HG03354 (cell line): ENCODE measurements around the gene MGST3.
"Not testable (repeated sequence)": the region's sequence is repeated elsewhere in the genome, so short reads cannot be mapped to it uniquely, and the experiment has no call there.

Experiments
- ATAC-seq: cut with Tn5 transposase; IDR thresholded peaks from one replicate; pipeline ENCODE4 v1.9.1; 2021; ENCODE audit warnings: mild to moderate bottlenecking; ENCODE audit not compliant: unreplicated experiment, poor library complexity, severe bottlenecking

MGST3 gene

DNA sequence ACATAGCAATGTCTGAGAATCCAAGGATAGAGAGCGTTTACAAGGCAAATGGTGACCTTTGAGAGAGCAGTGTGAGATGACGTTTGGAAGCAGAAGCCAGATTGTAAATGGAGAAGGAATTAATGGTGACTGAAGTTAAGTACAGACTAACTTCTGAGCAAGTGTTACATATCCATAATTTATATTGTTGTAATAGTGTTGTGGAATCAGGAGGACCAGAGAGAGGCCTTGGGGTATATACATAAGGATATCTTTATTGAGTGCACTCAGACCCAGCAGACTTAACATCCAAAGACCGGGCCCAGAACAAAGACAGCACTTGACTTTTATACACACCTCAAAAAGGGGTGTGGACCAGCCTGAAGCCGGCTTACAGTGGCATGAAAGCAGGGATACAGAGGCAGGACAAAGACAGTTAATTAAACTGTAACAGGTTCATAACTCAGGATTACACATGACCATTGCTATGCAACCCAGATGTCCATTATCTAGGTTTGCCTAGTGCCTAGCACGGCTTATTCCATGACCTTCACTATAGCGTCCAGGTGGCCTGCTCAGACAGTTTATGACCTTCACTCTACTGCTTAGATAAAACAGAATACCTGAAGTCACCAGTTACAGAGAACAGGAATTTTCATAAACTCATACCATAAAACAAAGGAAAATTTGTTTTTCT lies 2.7 kb upstream of the MGST3 start:
- no peak for ATAC-seq

DNA sequence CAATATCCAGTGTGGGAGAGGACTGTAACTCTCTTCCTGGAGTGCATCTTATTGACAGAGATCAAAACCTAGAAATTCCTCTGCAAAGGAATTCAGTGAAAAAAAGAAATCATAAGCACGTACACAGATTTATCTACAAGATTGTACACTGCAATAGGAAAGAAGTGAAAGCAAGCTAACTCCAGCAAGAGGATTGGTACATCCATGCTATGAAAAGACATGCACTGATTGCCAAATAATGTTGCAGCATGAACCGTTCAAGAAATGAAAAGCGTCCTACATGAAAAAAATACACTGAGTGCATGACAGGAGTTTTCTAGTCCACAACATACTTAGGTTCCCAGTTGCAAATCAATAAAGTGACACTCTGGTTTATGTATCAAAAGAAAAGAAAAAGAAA lies 1.9 kb upstream of the MGST3 start:
- ATAC-seq: no peak

DNA sequence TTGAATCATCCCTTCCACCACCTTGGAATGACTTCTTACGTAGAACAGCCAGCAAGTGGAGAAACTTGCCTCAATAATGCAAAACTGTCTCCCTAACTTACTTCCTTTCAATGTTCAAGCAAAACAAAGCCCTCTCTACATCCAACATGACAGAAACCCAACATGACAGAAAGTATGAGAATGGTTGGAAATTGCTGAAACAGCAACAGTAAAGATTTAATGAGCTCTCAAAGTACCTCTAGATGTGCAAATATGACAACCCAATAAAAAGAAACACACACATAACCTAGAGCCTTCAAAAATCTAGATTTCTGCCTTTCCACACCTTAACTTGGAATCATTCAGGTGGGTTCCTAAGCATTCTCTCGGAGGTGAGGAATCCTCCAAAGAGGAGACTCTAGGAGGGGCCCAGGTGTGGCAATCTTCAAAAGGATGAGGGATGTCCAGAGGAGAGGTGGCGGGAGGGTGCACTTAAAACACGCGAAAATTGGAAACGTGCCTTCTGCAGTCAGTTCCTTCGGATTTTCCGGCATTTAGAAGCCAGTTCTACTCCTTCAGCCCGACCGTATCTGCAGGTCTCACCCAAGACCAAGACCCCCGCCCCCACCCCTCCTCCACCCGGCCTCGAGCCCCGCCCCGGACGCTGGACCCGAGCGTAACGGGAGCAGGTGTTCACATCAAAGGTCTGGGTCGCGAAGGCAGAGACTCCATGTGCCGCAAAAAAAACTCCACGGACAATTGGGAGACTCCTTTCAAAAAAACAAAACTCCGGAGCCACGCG lies 996 bp upstream of the MGST3 start:
- ATAC-seq: no peak

DNA sequence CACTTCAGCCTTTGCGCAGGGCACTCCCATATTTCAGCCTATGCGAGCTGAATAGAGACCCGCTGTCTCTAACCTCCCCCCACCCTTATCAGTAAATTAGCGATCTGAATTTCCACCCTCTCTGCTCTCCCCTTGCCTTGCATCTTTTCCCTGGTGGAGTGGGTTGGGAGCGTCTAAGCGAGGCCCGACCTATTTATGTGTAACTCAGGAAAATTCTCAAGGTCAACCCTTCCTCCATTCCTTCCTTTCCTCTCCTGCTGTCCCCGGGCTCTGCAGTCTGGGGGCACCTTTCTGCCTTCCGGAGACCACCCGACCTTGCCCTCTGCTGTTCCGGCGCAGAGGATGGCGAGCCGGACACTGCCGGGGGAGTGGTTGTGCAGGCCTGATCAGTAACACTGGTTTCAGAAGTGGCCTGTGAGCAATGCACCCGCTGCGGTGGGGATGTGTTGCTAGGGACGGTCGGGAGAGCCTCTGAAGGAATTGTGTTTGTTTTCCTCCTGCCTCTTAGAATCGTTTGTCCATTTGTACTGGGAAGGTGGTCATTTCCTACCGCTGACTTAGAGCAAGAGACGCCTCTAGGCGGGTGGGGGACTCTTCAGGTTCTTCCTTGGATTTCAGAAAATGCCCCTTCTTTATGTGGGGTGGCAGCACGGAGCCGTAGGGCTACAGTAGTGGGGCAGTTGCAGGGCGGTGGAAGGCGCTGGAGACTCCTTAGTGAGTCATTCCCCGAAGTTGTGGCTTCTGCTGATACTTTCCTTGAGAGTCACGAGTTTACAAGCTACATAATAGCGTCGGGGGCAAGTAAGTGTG lies 513 bp downstream of the MGST3 start:
- ATAC-seq: peak; percentile 32

DNA sequence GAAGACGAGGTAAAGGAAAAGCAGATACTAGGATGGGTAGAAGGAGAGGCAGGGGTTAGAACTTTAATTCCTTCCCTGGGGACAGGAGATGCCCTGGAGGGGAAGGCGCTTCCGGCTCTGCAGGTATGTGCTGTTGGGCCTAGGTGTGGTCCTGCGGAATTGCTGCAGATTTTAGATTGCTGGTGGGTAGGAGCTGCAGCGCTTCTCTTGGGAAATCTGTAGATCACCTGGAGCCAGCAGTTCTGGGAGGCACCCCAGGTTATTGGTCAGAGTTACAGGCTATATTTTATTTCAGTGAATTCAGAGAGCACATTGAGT lies 1.1 kb downstream of the MGST3 start:
- ATAC-seq: no peak

DNA sequence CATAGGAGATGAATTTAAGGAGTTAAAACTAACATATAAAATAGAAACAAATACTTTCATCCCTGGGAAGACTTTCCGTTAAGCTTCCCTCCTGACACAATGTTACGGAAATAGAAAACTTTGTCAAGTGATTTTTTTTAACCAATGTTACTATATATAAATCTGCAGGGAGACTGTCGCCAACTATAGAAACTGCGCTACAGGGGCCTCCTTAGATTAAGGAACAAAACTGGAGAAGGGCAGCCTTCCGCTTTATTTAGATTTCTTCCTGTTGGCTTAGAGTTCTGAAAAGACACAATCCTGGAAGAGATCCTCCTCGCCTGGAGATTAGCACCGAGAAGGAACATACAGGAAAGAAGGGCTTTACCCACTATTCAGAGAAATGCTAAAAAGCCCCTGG lies 1.5 kb downstream of the MGST3 start:
- ATAC-seq: no peak

DNA sequence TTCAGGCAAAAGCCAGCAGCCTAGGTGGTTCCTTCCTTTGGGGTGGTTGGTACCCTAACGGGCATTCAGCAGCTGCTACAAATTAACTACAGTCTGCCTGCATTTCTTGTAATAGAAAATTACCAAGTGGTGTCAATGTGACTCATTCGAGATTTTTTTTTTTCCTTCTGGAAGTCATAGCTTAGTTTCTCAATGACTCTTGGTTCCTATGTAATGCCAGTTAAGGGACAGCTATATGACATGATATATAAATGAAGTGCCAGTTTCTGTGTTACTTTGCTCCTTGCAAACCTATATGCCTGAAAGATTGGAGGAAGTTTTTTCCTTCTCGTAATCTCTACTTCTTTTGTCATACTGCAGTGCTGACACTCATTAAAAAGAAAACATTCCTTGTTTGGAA lies 2.6 kb downstream of the MGST3 start:
- no peak for ATAC-seq

DNA sequence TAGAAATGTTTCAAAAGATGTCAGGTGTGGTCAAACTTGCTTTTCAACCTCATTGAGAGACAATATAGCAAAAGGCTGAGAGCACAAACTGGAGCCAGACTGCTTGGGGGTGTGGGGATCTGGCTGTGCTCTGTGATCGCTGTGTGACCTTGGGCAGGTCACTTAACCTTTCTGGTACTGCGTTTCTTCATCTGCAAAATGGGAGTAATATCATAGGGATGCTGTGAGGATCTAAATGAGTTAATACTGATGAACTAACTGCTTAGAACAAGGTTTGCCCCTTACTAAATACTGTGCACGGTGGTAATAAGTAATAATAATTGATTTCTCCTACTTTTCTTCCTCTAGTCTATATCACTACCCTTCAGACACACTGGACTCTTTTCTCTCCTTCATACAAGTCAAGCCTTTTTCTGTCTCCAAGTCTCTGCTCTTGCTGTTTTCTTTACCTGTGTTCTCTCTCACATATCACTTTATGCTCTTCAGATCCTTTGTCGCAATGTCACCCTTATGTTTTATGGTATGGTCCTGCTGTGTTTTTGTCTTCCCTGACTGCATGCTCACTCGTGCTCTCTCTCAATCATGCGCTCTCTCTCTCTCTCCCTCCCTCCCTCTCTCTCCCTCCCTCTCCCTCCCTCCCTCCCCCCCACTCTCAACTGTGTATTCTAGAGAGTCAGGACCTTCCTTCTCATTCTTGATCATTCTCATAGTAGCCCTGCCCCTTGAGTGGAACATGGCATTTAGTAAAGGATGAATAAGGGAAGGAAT lies 3.3 kb downstream of the MGST3 start:
- no peak for ATAC-seq

DNA sequence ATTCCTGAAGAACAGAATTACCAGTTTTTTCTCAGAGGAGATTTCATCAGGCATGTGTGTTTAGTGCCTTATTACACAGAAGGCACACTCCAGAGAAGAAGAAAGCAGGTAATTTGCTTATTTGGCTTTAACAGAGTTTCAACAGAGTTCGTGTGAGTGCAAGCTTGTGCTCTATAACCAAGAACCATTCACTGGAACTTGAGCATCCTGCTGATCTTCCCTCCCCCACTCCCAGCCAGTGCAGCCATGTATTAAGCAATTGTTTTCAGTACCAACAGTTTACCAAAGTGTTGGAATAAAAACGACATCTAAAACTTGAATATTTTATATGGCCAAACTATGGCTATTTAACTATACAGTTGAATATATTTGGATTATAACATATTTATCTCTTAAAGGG lies 4.3 kb downstream of the MGST3 start:
- peak; percentile 15 for ATAC-seq

DNA sequence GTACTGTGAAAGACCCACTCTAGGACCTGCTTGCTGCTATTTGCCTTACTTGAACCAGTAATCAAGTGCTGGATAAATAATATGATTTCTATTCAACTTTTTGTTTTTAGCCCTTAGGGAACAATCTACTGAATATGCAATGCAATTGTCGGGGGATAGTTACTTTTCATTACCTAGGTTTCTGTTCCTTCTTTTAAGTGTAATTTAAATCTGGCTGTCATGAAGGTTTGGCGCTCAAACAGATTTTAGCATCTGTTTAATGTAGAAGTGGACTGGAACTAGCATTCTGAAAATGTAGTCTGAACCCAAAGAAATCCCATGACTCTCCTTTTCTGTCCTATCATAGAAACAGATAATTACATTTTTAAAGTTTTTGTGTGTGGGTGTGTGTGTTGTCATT lies 4.8 kb downstream of the MGST3 start:
- ATAC-seq: no peak

DNA sequence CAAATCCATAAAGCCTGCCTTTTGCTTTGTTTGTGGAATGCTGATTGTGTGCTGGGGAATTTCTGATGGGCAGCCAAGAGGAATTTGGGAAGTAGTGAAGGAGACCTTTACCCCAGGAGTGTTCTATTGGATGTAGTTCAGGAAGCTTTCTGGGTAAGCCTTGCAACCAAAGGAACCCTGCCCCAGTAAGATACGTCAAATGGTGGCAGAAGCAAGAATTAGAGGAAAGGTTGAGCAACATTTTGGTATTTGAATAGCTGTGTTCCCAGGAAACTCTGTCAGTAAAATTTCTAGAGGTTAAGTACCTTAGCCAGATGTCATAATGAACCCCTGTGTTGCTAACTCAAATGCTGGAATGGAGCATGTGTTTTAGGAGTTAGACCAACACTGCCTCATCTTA lies 6.4 kb downstream of the MGST3 start:
- no peak for ATAC-seq

DNA sequence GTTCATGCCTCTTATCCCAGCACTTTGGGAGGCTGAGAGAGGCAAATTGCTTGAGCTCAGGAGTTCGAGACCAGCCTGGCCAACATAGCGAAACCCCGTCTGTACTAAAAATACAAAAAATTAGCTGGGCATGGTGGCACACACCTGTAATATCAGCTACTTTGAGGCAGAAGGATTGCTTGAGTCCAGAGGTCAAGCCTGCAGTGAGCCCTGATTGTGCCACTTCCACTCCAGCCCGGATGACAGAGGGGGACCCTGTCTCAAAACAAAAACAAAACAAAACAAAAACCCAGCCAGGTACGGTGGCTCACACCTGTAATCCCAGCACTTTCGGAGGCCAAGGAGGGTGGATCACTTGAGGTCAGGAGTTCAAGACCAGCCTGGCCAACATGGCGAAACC lies 7.2 kb downstream of the MGST3 start:
- ATAC-seq: not testable (repeated sequence)

DNA sequence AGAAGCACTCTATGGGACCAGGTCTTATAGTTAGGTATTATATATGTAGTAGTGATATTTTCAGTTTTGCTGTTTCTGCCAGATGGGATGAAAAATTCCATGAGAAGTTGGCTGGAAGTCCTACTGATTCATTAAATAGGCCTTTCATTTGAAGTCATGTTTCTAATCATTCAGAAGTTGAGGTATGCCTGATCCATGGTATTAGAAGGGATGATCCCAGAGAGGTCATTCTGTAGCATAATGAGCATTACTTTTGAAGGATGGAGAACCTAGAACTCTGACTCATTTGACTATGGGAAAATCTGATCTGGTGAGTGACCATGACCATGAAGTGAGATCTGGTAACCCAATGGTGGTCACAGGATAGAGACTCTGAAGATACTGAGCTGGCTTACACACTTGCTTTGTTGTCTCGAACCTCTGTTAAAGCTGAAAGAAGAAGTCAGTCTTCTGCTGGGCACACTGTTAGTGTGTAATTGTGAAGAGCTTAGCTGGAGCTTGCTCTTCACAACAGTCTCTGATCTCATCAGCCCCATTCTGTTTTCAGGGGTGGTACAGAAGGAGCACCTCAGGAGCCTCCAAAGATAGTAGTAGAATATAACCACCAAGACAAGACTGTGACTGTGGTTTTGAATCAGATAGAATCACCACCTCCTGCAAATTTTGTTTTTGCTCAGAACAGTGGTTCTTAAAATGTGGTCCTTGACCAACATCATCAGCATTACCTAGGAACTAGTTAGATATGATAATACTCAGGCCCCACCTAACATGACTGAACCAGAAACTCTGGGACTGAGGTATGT lies 9.0 kb downstream of the MGST3 start:
- no peak for ATAC-seq

DNA sequence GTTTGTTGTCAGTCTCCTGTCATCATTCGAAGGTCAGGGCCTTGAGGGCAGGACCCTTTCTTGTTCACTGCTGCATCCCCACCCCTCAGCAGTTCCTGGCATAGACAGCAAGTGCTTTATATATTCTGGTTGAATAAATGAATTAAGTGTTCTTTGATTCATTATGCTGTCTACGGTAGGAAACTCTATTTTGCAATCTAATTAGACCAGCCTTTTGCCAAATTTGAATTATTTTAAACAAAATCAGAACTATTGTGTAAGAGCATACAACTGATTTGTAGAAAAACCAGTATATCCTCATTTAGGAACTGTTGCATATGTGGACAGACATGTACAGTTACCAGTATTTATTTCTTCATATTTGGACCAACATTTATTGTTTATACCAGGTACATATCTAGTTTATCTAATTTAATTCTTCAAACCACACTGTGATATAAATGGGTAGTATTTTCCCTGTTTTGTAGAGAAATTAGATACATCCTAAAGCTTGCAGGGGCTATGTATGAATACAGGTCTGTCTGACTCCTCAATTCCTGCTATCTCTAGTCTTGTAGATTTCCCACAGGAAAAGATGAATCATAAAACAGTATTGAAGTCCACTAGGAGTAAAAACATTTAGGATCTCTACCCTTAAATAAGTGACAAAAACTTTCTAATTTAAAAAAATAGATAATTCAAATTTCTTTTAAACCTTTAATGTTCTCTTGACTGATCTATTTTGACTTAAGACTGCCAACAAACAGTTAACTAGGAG lies 10.4 kb downstream of the MGST3 start:
- ATAC-seq: no peak

DNA sequence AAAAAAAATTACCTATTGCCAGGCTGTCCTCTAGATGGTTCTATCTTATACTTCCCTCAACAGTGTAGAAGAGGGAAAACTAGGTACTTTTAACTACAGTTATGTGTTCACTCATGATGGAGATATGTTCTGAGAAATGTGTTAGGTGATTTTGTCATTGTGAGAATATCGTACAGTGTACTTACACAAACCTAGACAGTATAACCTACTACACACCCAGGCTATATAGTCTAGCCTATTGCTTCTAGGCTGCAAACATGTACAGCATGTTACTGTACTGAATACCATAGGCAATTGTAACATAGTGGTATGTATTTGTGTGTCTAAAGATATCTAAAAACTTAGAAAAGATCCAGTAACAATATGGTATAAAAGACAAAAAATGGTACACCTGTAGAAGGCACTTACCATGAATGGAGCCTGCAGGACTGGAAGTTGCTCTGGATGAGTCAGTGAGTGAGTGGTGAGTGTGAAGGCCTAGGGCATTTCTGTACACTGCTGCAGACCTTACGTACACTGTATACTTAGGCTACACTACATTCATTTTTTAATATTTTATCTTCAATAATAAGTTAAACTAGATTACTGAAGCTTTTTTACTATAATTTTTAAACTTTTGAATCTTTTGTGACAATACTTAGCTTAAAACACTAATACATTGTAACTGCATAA lies 13.2 kb downstream of the MGST3 start:
- ATAC-seq: no peak

DNA sequence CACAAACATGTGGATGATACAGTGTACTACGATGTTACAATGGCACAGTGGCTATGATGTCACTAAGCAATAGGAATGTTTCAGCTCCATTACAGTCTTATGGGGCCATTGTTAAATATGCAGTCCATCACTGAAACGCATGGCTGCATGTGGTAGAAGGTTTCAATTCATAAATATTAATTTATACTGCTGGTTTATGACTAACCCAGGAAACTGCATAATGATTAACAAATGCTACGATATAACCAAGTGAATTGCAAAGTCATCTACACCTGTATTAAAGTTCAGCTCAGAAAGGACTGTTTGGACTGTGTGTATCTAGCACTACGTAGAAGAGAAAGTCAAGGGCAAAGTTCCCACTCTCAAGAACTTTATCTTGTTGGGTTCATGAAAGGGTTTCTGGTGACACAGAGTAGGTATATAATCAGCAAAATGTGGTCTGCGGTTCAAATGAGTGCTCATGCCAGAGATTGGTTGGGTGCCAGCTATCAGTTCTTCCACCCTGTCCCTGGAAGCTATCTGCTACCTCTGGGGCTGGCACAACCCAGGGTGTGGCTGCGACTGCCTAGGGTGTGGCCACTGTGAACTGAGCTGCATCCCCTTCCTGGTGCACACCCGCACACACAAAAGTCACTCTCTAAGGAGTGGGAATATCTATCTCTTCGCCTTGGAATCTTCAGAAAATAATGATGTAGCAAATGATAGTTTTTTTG lies 14.8 kb downstream of the MGST3 start:
- peak; percentile 65 for ATAC-seq

DNA sequence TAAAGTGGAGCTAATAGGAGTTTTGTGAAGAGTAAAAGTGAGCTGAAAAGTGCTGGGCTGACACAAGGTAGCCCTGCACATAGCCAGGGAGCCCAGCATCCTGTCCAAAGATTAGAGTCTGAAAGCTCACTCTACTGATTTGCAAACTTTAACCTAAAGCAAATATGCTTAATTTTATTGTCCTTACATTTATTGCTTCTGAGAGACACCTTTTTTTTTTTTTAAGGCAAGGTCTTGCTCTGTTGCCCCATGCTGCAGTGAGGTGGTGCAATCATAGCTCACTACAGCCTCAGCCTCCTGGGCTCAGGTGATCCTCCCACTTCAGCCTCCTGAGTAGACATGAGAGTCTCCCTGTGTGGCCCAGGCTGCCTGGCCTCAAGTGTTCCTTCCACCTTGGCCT lies 16.5 kb downstream of the MGST3 start:
- ATAC-seq: no peak

DNA sequence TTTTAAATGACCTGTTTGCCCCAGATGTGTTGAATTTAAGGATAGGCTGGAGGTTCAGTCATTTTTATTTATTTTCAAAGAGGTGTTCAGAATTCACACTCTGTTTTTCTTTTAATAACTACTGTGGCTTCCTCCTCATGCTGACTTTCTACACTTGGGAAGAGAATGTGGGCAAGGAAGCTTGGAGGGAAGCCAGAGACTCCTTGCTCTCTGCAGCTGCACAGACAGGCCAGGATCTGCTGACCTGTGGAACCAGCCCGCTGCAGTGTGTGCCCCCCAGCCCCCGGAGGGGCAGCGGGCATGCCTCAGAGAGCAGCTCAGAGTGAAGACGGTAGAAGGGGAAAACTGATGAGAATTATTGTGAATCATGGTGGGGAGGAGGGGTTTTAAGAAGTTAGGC lies 16.9 kb downstream of the MGST3 start:
- no peak for ATAC-seq
